MV-4-11 (cell line): ENCODE data around the gene AGRP.
A peak's percentile ranks its signal among the peaks of the same experiment; 100 is the strongest.

Source experiments
- DNase-seq: peaks from one replicate; lab custom pipeline; 2025; lab: John Stamatoyannopoulos, UW

AGRP gene

DNA sequence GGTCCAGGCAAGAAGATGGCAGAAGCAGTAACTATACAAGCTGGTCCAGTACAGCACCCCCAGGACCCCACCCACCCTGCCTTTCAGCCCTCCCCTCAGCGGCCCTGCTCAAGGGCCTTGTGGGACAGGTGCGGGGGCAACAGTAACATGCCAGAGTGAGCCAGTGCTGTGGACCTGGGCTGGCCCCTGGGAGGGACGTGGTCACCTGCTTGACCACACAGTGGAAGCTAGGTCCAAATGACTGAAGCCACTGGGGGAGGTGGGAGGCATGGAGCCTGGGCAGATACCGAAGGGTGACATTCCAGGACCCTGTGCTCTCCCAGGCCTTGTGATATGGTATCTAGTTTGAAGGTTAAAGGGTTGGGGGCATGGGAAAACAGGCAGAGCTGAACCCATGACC is 19.7 kb downstream of the AGRP start:
- DNase-seq: no peak

DNA sequence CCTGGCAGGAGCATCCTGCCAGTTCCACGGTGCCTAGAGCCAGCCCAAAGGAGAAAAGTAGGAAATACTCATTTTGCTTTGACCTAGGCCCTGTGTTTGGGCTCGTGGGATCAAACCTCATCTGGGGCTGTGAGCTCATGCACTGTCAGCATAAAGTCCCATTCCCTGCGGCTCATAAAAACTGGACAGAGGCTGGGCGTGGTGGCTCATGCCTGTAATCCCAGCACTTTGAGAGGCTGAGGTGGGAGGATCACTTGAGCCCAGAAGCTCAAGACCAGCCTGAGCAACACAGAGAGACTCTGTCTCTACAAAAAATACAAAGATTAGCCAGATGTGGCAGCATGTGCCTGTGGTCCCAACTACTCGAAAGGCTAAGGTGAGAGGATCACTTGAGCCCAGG is 20.3 kb downstream of the AGRP start:
- DNase-seq: no peak

DNA sequence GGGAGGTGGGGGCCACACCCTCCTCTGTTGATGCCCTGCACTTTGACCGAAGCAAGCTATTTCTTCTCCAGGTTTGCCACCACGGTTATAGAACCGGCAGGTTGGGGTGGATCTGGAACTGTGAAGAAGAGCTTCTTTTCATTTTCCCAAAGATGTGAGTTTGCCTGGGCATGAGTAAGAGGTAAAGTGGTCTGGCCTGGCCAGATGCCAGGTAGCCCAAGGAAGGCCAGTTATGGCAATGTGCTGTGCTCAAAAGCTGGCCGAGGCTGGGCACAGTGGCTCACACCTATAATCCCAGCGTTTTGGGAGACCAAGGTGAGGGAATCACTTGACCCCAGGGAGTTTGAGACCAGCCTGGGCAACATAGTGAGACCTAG is 21.1 kb downstream of the AGRP start:
- DNase-seq: no peak

DNA sequence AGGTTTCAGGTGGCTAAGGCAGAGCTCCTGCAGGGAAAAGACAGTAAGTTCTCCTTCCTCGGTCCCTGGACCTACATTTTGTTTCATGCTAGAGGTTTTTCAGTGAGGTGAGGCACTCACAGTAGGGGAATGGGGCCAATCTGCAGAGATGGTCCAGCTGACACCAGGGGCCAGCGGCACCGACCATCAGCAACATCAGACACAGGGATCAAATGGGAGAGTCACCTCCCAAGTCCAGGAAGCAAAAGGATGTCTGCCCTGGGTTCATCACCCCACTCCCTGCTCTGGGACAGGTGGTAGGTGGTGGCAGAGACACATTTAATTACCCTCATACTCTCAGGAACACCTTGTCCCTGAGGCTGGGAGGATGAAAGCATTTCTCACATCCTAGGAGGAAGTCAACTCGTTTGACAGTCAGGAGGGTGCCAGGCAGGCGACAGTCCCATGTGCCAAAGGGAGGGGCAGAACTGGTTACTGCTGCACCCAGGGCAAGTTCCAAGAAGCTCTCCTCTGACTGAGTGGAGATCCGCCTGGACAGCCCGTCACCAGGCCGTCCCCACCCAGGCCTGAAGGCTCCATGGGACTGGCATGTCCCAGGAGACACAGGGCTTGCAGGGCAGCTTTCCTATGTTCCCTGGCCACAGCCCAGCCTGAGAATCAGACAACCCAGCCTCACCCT is 21.6 kb downstream of the AGRP start:
- DNase-seq: no peak

DNA sequence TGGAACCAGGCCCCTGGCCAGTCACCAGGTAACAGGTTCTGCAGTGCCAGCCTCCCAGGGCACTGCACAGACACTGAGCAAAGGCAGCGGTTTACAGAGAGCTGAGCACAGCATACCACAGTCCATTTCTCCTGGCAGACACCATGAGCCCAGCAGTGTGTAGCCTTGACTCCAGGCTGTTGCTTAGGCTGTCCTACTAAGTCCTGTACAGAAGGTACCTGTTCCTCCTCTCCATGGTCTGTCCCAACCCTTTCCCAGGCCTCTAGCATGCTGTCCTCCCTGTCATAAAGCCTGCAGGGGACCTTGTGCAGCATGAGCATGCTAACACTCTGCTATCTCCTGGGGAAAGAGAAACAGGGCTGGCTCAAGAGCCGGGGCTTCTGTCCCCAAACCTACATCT is 22.4 kb downstream of the AGRP start:
- no peak for DNase-seq

DNA sequence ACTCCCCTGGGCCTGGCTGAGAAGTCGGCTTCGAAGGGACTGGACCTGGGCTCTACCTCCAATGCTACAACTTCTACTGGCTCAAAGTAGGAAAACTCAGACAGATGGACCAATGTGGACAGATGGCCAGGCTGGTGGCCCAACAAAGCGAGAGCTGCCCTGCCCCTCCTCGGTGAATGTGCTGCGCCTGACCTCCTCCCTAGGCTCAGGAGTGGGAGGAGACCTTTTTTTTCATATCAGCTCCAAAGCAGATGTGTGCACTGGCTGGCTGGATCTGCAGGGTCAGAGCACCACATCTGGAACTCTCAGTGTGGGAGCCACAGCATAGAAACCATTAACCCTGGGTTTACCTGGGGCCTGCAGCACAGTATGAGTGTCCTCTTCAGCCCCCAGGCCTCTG is 23.2 kb downstream of the AGRP start:
- DNase-seq: no peak

DNA sequence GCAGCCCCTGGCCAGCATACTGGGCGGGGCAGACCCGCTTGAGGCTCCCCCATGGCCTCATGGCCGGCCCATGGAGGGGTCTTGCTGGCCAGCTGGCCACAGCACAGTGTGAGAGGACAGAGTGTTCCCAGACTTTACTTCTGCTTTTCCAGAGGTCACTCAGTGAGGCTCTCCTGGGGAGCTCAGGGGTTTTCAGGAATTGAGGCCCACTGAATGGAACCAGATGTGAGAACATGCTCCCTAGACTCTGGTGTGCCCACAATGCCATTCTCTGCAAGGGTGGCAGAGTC is 23.5 kb downstream of the AGRP start:
- no peak for DNase-seq

DNA sequence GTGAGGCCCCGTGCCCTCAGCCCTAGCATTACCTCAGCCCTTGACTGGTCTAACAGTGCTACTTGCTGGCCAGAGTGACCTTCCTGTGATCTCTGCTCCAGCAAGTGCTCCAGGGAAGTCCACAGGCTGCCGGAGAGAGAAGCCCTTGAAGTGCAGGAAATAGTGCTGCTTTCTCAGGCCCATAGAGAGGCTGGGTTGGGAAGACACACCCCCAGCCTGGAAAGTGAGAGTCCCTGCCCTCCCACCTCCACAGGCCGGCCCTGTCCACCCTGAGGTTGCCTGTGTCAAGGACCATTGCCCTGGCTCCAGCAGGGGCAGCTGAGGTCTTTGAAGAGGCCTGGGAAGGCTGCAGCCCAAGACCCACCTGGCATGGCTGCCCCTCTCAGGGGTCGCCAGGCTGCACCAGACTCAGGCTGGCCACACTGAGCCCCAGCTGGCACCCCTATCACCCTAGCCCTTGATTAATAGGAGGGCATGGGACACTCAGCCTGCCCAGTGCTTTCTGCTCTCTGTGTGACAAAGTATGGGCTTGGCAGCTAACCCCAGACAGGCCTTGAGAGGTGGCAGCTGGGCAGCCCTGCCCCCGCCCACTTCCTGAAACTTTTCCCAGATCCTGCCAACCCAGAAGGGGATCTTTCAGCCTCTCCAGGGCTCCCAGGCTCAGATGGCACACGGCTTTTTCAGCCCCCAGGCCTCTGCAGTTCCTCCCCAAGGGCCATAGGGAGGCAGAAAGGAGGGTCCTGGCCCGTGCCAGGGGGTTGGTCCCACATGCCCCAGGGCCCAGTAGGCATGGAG is 24.1 kb downstream of the AGRP start:
- DNase-seq: no peak

DNA sequence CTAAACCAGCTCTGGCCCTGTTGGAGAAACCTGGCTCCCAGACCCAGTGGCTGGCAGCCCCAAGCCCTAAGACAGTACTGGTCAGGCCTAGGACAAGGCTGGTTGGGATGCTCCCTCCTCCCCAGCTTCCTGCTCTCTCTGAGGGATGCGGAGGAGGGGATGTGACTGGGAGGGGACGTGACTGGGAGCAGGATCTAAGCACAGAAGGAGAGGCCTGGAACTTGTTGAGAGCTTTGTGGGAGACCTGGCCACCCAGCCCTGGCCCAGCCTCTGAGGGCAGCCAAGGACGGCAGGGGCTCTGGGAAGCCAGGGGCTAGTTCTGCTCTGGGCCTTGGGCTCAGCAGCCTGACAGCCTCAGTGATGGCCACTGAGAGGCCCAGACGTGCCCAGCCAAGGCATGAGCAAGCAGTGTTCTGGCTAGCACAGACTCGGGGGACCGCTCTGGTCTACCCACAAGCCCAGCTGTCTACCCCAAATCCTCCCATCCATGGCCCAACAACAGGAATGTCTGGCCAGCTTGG is 25.2 kb downstream of the AGRP start:
- no peak for DNase-seq

DNA sequence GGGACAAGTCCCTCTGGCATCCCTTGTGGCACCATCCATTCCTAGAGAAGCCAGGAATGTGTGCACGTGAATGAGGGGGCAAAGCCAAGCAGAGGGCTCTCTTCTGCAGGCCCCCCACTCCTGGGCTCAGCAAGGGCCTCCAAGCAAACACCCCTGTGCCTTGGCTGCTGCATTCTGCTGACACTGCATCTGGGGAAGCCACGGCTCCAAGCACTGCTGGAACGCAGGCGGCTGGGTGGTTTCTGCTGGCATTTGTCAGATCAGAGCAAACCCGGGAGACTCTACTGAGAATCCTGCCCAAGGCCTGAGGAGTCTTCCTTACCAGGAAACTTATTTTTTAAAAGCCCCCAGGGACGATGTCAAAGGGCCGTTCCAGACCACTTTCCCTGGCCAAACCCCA is 25.7 kb downstream of the AGRP start:
- DNase-seq: no peak

DNA sequence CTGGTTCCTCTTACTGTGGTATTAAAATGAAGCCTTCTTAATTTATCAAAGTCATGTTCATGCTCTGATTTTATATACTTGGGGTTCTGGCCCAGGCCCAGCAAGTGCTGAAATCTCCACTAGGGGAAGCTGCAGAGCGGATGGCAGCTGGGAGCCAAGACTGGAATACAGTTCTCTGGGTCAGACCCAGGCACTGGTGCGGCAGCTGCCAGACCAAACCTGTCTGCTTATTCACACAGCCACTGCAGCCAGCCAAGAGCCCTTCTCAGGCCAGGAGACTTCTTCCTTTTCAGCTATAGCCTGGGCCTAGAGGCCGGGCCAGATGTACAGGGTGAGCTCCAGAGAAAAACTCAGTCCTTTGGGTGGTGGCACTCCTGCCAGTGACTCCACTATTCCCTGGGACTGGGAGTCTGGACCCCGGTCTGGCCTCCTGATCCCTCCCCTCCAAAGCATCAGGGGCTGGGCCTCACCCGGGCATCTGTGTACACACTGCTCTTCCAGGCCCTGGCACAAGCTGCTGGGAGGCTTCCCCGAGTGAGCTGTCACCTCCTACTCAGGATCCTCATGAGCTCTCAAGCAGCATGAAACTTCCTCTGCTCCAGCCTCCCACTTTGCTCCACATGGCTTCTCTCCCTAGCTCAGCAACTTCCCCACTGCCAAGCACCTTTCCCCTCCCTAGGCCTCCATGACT is 26.8 kb downstream of the AGRP start:
- DNase-seq: peak; percentile 6

DNA sequence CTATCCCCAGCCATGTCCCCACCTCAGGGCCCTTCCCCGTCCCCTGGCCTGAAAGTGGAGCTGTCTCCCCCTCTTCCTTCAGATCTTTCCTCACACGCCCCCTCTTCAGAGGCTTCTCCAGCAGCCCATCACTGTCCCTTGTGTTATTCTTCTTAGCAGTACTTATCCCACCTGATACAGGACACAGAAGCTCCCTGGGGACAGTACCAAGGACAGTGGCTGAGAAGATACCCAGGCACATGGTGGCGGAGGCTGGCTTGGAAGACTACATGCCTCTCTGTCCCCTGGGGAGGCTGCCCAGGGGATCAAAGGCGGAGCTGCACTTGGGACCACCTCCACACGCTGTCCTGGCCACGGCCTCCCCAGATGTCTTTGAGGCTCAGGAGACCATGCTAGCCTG is 28.5 kb downstream of the AGRP start:
- no peak for DNase-seq

DNA sequence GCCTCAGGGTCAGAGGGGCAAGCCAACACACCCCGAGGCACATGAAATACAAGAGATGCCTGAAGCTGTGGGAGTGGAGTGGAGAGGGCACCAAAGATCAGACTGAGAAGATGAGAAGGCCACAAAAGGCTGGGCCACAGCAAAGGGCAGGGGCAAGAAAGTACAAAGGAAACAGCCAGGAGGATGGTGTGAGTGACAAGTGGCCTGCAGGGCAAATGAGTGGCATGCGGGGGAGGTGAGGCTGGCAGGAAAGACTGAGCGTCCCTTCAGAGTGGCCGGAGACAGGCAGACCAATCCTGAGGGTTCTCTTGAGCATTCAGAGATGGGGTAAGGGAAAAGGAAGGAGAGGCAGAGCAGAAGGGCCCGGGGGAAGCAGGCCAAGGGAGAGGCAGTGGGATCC is 29.2 kb downstream of the AGRP start:
- DNase-seq: no peak

DNA sequence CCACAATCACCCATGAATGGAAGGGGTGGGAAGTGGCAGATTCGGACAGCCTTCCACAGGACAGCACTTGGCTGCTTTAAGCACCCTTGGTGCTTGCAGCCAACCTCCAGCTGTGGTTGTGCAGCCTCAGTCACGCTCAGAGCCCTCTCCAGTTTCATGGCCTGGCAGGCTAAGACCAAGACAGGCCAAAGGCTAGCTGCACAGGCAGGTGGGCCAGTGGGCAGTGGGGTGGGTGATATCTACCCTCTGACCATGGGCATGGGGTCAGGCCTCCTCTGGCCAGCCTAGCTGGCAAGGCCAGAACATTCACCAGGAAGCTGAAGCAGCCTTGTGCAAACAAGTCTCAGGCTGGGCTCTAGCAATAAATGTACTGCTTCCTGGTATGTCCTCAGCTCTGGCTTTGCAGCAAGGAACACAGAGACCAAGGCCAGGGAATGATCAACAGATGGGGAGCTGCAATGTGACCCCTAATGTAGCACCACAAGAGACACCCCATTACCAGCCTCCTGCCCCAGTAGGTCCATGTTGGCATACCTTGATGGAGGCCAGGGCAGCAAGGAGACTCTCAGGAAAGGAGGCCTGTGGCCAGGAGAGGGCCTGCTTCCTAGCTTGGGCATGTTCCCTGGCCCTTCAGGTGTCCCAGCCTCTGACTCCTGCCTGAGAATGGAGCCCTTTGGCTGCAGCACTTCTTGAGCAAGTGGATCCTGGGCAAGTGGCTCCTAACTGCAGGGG is 31.5 kb downstream of the AGRP start:
- DNase-seq: no peak

DNA sequence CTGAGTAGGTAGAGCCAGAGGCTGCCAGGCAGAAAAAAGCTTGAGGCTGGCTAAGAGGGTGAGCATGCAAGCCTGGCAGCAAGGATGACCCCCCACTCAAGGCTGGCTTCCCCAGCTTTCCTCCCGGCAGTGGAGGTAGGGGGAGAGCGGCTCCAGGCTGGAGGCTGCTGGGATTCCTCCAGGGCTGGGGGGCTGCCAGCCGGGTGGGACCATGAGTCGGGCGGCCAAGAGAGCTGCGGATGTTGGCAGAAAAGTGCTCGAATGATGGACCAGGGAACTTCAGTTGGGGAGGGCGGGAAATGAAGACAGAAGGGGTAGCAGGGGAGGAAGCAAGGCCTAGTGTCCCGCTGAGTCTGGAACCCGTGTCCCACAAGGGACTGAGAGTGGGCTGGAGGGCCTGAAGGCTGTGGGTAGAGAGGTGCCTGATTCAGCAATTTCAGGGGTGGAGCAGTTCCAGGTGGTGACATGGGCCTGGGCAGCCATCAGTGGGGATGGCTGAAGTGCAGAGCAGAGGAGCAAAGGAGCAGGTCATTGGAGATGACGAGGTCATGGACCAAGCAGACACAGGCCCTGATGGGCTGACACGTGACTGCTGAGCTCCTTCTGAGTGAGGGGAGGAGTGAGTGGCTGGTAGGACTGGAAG is 32.2 kb downstream of the AGRP start:
- DNase-seq: no peak

DNA sequence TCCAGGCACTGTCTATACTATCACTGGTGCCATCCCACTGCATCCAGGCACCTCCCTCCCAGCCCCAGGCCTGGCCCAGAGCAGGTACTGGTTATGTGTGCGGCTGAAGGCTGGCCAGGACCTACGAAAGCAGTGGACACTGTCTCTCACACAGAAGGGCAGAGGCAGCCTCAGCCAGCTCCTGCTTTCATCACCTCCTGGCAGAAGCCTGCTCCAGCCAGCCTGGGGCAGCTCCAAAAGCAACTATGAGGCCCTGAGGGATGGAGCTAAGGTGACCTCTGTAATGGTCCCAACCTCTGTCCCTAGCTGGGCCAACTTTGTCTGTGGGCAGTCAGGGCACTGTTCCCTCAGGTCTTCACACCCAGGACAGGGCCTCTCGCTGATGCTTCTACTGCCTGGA is 33.6 kb downstream of the AGRP start:
- DNase-seq: no peak

DNA sequence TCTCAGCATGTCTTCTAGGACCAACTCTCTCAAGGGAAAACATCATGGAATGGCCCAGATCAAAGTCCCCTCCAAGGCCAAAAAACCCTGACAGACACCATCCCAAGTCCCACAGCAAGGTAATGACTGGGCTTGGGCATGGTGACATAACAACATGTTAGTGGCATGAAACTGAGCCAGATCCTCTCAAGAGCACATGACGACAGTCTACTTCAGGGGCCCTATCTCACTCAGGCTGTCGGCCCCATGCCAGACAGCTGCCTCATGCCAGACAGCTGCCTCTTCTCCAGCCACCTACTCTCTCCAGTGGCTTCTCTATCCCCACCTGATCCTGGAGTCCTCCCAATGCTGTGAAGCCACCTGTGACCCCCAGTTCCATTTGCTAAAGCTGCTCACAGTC is 34.0 kb downstream of the AGRP start:
- DNase-seq: no peak

DNA sequence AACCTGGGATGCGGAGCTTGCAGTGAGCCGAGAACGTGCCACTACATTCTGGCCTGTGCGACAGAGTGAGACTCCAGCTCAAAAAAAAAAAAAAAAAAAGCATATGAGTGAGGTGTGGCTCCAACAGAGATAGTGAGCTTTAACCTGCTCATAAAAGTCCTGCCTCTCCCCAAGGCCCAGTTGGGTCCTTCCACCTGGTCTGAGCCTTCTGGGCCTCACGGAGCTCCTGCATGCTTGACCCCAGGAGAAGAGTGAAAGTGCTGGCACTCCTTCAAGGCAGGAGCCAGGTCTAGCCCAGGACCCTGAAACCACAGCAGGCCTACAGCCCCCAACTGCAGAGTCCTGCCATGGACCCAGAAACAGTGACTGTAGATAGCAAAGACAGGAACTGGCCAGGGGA is 34.8 kb downstream of the AGRP start:
- no peak for DNase-seq

DNA sequence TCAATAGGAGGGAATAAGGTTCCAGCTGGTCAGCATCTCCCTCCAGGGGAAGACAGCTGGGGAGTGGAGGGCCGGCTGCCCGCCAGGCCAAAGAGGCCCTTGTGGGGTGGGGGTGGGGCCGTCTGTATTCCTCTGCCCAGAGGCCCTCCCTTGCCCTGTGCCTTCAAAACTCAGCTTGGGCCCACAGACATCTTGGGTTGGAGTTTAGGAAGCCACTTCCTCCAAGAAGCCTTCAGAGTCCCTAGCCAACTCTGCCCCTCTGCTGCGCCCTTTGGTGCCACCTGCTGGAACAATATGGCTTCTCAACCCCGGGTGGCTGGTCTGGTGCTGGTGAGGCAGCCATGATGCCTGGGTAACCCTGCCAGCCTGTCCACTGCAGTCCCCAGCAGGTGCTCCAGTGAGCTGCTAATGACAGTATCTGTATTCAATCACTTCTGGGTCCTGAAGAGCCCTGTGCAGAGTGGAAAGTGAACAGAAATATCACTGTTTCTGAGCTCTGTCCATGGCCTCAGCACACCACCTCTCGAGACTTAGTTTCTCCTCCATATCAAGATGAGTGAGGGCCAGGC is 35.8 kb downstream of the AGRP start:
- DNase-seq: peak; percentile 80

DNA sequence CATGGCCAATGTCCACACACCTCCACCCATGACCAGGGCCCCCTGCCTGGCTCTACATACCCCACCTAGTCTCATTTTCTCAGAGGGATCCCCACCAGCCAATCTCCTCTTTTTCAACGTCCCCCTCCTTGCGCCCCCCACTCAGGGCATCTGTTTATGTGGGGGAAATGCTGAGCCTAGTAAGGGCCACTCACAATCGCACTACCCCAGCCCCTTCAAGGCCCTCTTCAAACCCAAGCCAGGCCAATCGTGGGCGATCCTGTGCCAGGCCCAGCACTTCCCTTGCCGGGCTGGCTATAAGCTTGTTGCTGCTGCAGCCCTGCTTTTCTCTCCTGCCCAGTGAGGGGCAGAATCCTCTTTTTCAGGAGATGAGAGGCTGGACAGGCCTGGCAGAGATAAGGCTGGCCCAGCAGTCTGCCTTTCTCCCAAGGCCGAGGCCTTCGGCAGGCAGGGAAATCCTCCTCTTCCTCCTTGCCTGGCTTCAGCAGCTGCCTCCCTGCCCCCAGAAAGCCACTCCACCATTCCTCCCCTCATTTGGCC is 36.3 kb downstream of the AGRP start:
- DNase-seq: no peak
